GM19468 (cell line): ENCODE data around the gene ADAM15.

Experiments used
- ATAC-seq: cut with Tn5 transposase; IDR thresholded peaks from one replicate; pipeline ENCODE4 v1.9.1; 2021; ENCODE audit warnings: mild to moderate bottlenecking, moderate library complexity, moderate number of reproducible peaks; ENCODE audit not compliant: unreplicated experiment; ENCODE audit errors: extremely low read depth

ADAM15 gene

DNA sequence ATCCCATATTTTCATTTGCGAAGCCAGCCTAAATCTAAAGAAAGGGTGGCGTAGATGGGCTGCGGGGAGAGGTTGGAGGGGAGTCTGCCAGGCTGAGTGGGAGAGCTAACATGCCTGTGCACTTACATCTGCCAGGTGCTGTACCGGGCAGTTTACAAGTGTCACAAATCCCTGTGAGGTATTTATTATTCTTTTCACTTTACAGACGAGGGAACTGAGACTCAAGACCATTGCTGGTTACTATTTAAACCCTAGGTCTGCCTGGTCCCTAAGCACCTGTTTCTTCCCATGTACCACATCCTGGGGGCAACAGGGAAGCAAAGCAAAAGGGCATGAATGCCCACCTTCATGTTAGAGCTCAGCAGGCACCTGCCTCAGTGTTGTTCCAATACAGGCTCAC, 57.2 kb downstream of the ADAM15 start:
- no peak for ATAC-seq

DNA sequence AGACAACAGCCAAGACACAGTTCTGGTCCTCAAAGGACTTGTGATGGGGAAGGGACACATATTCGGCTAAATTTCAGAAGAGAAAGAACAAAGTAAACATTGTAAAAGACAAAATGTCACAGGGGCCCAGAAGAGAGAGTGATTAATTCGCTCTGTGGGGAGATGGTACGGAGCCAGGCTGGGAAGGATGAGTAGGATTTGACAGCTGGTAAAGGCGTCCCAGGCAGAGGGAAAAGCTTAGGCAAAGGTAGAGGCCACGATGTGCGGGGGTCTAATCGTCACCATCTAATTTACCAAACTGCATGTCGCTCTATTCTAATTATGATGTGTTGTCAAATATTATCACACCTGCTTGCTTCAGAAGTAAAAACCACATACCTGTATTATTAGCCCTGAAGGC, 59.3 kb downstream of the ADAM15 start:
- ATAC-seq: no peak

GRCh38 chr1:155110826-155111225, 59.7 kb downstream of the ADAM15 start:
- ATAC-seq: no peak
